ENCODE measurements around the gene CHRNA10. TPM values are rescaled to one million over a fixed set of nuclear protein-coding genes. Genes with fewer than 3 reads are reported as not detected.

Gene CHRNA10
- total and polyA plus RNA-seq, 2 of the 13 experiments (the other 11 are each of a cell fraction or from before 2014, with no cell fraction given), result 0.53 to 0.71 TPM

- no peaks in the 10 kb centered on the region for H3K27me3 ChIP-seq (ENCODE audit: control insufficient read depth in 1 of 2, insufficient read depth in 2 of 2, low read length in 2 of 2)
- no peak for DNase-seq (ENCODE audit: low spot score)
- 98% methylated on average over 3 of the region's 3 CpGs for WGBS (ENCODE audit: low lambda C conversion rate)
- intact Hi-C loops (cut with micrococcal nuclease; ENCODE audit: unreplicated experiment) (no loop called here), in situ Hi-C loops (cut with HindIII; ENCODE audit: extremely low pct_ligation_motif_present, low pct_unique_long_range_greater_than_20kb) (no loop called here)
- H3K9ac ChIP-seq (ENCODE audit: insufficient read depth, low read depth, low read length), result no peak overlapping the region
- ChIA-PET POLR2A (no interaction called here), CTCF (ENCODE audit: low intra/inter-chr PET ratio, low total read pairs) (no interaction called here)
- ATAC-seq, result no peak
- no peak overlapping the region for H2AFZ ChIP-seq (ENCODE audit: low read length)
- no peak overlapping the region for H3K27ac ChIP-seq (ENCODE audit: extremely low read length, insufficient read depth, low read length)
- FAIRE-seq, result no peak
- H4K20me1 ChIP-seq (ENCODE audit: insufficient read depth, low read length), result no peaks in the 10 kb centered on the region; the same call in 1 of the 2 replicates
- H3K9me3 ChIP-seq (ENCODE audit: low read length), result no peaks in the 10 kb centered on the region
- TF ChIP-seq TARDBP (CRISPR knock-in tag; IDR thresholded peaks at IDR 0.05) (no peak), ZFAT (CRISPR knock-in tag; conservative IDR thresholded peaks at IDR 0.05) (no peak), ZNF713 (CRISPR knock-in tag; IDR thresholded peaks at IDR 0.05) (no peak), CENPT (CRISPR knock-in tag; IDR thresholded peaks at IDR 0.05; ENCODE audit: low read depth) (no peak), RBFOX2 (IDR thresholded peaks at IDR 0.05; ENCODE audit: low read depth, low read length) (no peak), FOXM1 (CRISPR knock-in tag; IDR thresholded peaks at IDR 0.05) (no peak), ZNF670 (CRISPR knock-in tag; IDR thresholded peaks at IDR 0.05; ENCODE audit: borderline replicate concordance) (no peak), SNAPC5 (CRISPR knock-in tag; IDR thresholded peaks at IDR 0.05; ENCODE audit: borderline replicate concordance) (no peak), ZNF660 (CRISPR knock-in tag; IDR thresholded peaks at IDR 0.05; ENCODE audit: borderline replicate concordance, low read depth) (no peak), BRCA1 (CRISPR knock-in tag; IDR thresholded peaks at IDR 0.05) (no peak), HNRNPL (IDR thresholded peaks at IDR 0.05; ENCODE audit: low read depth, low read length) (no peak), BATF2 (CRISPR knock-in tag; IDR thresholded peaks at IDR 0.05) (no peak), IKZF1 (IDR thresholded peaks at IDR 0.05) (no peak), ZKSCAN8 (CRISPR knock-in tag; IDR thresholded peaks at IDR 0.05; ENCODE audit: borderline replicate concordance) (no peak), SCMH1 (CRISPR knock-in tag; IDR thresholded peaks at IDR 0.05; ENCODE audit: borderline replicate concordance) (no peak)
- TF ChIP-seq, protein P1, sequence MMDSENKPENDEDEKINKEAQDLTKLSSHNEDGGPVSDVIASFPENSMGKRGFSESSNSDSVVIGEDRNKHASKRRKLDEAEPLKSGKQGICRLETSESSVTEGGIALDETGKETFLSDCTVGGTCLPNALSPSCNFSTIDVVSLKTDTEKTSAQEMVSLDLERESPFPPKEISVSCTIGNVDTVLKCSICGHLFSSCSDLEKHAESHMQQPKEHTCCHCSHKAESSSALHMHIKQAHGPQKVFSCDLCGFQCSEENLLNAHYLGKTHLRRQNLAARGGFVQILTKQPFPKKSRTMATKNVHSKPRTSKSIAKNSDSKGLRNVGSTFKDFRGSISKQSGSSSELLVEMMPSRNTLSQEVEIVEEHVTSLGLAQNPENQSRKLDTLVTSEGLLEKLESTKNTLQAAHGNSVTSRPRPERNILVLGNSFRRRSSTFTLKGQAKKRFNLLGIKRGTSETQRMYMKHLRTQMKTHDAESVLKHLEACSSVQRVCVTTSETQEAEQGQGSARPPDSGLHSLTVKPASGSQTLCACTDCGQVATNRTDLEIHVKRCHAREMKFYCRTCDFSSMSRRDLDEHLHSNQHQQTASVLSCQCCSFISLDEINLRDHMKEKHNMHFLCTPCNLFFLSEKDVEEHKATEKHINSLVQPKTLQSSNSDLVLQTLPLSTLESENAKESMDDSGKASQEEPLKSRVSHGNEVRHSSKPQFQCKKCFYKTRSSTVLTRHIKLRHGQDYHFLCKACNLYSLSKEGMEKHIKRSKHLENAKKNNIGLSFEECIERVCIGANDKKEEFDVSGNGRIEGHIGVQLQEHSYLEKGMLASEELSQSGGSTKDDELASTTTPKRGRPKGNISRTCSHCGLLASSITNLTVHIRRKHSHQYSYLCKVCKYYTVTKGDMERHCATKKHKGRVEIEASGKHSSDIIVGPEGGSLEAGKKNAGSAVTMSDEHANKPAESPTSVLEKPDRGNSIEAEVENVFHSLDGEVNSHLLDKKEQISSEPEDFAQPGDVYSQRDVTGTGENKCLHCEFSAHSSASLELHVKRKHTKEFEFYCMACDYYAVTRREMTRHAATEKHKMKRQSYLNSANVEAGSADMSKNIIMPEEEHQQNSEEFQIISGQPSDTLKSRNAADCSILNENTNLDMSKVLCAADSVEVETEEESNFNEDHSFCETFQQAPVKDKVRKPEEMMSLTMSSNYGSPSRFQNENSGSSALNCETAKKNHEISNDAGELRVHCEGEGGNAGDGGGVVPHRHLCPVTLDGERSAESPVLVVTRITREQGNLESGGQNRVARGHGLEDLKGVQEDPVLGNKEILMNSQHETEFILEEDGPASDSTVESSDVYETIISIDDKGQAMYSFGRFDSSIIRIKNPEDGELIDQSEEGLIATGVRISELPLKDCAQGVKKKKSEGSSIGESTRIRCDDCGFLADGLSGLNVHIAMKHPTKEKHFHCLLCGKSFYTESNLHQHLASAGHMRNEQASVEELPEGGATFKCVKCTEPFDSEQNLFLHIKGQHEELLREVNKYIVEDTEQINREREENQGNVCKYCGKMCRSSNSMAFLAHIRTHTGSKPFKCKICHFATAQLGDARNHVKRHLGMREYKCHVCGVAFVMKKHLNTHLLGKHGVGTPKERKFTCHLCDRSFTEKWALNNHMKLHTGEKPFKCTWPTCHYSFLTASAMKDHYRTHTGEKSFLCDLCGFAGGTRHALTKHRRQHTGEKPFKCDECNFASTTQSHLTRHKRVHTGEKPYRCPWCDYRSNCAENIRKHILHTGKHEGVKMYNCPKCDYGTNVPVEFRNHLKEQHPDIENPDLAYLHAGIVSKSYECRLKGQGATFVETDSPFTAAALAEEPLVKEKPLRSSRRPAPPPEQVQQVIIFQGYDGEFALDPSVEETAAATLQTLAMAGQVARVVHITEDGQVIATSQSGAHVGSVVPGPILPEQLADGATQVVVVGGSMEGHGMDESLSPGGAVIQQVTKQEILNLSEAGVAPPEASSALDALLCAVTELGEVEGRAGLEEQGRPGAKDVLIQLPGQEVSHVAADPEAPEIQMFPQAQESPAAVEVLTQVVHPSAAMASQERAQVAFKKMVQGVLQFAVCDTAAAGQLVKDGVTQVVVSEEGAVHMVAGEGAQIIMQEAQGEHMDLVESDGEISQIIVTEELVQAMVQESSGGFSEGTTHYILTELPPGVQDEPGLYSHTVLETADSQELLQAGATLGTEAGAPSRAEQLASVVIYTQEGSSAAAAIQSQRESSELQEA (CRISPR knock-in tag; IDR thresholded peaks at IDR 0.05; ENCODE audit: not compliant biosample characterization), result no peak
- H3K4me3 ChIP-seq (replicated peaks in 1 of 3; ENCODE audit: insufficient read depth in 1 of 3, low read depth in 2 of 3, low read length in 3 of 3), result no peak overlapping the region
- H3K36me3 ChIP-seq (replicated peaks in 1 of 2; ENCODE audit: control insufficient read depth in 1 of 2, insufficient read depth in 2 of 2, low read length in 2 of 2), result peaks cover 28 to 90% of the 10 kb centered on the region in 2 experiments
- no peaks in the 10 kb centered on the region for H3K79me2 ChIP-seq (ENCODE audit: insufficient read depth, low read length)
- no peaks in the 10 kb centered on the region for H3K4me1 ChIP-seq (ENCODE audit: insufficient read depth, low read length)
- BruUV-seq (replicated peaks), result no TSS peak
- no peak overlapping the region for H3K4me2 ChIP-seq (ENCODE audit: low read depth, low read length)
These were observed 7.9 kb upstream of the CHRNA10 start for GRCh38 chr11:3679077-3679476.
